Measurements from ENCODE around the gene MARK2. TPM values are rescaled to one million over a fixed set of nuclear protein-coding genes. Genes with fewer than 3 reads are reported as not detected.

MARK2 gene
- total and polyA plus RNA-seq, 2 of the 8 experiments (the other 6 are each of a cell fraction or from before 2014, with no cell fraction given) = 19.3 to 58.5 TPM

GRCh38 chr11:63889344-63889743 lies 50.4 kb downstream of the MARK2 start:
- Histone ChIP-seq H3K56ac (replicated peaks; ENCODE audit: insufficient read length, low read depth, low read length) (no peak overlapping the region), H2AK5ac (ENCODE audit: low read depth, low read length) (no peak overlapping the region), H2BK20ac (ENCODE audit: low read length) (no peak overlapping the region), H4K5ac (ENCODE audit: insufficient read length, low read depth, low read length) (no peak overlapping the region), H3K36me3 (ENCODE audit: control insufficient read depth in 2 of 4, insufficient read depth in 4 of 4, low read length in 3 of 4) (no peaks in the 10 kb centered on the region), H3K4me3 (ENCODE audit: extremely low read depth in 1 of 4, insufficient read depth in 2 of 4, low read depth in 3 of 4, low read length in 4 of 4) (no peak overlapping the region), H2AFZ (ENCODE audit: low read length) (no peak overlapping the region), H4K20me1 (replicated peaks in 1 of 2; ENCODE audit: control insufficient read depth in 1 of 2, insufficient read depth in 2 of 2, low read length in 2 of 2) (peaks cover 12 to 15% of the 10 kb centered on the region in 2 experiments), H3K14ac (ENCODE audit: insufficient read length) (no peak overlapping the region), H3K79me2 (ENCODE audit: control insufficient read depth in 1 of 2, insufficient read depth in 2 of 2, low read length in 2 of 2) (peaks cover 4 to 81% of the 10 kb centered on the region in 2 experiments; a peak in 3 of 4 replicates), H3K9ac (replicated peaks in 1 of 4; ENCODE audit: extremely low read depth in 1 of 4, low read depth in 3 of 4, low read length in 3 of 4) (no peak overlapping the region; a peak in 3 of 7 replicates), H4K91ac (replicated peaks; ENCODE audit: insufficient read length, low read length) (no peak overlapping the region), H3K4me2 (ENCODE audit: insufficient read depth in 1 of 2, low read depth in 2 of 2, low read length in 2 of 2) (peak overlapping the region in 1 of 2 experiments; percentile 54; a peak in 1 of 4 replicates), H3K79me1 (ENCODE audit: low read depth, low read length) (peaks cover 17% of the 10 kb centered on the region), H3K23me2 (ENCODE audit: low read depth, low read length) (no peaks in the 10 kb centered on the region), H3K4ac (replicated peaks; ENCODE audit: insufficient read length, low read depth, low read length) (no peak overlapping the region), H3K27ac (ENCODE audit: low read depth, low read length) (no peak overlapping the region), H2BK12ac (ENCODE audit: low read depth, low read length) (no peak overlapping the region), H4K8ac (ENCODE audit: extremely low read depth, insufficient read depth, low read length) (no peak overlapping the region), H3K18ac (ENCODE audit: extremely low read depth, low read length) (no peak overlapping the region), H3K9me3 (ENCODE audit: insufficient read depth in 2 of 2, low read depth in 1 of 2, low read length in 1 of 2) (no peaks in the 10 kb centered on the region), H2BK120ac (replicated peaks; ENCODE audit: low read depth, low read length) (no peak overlapping the region), H3K27me3 (replicated peaks in 1 of 4; ENCODE audit: control insufficient read depth in 3 of 4, extremely low read depth in 1 of 4, insufficient read depth in 3 of 4, low read length in 3 of 4) (no peaks in the 10 kb centered on the region), H3K4me1 (replicated peaks in 1 of 4; ENCODE audit: control insufficient read depth in 3 of 4, insufficient read depth in 4 of 4, low read length in 3 of 4) (peaks cover 9 to 25% (median 12%) of the 10 kb centered on the region in 4 experiments), H3K23ac (ENCODE audit: insufficient read length) (no peak overlapping the region), H2BK5ac (ENCODE audit: low read depth, low read length) (no peak overlapping the region; the same call in 1 of the 2 replicates), H2BK15ac (ENCODE audit: low read length) (no peak overlapping the region)
- FAIRE-seq (no peak), DNase-seq (ENCODE audit: low read depth in 1 of 2, low spot score in 2 of 2) (no peak)
- 99% methylated on average over 6 of the region's 6 CpGs; no CpG with 5 or more reads in 1 of the 2 experiments for WGBS, 2 experiments (ENCODE audit: extremely low coverage in 1 of 2, insufficient coverage in 1 of 2, insufficient read length in 1 of 2, insufficient replicate concordance in 2 of 2, low coverage in 1 of 2, low lambda C conversion rate in 2 of 2, missing lambda C conversion rate in 1 of 2)
- POLR2A ChIA-PET (ENCODE audit: partially characterized antibody) = interaction anchor here (0.9 to 1.2 kb wide), 3 partner anchors 9 to 28 kb away, joined by 3 to 5 read pairs (median 4); partner anchors contain the start of gene RCOR2
- CTCF ChIA-PET (ENCODE audit: partially characterized antibody) = interaction anchor here (0.7 to 6.4 kb wide), 5 partner anchors 11 to 53 kb away, joined by 3 to 45 read pairs (median 5); partner anchors contain the start of gene MARK2
- no peak for TF ChIP-seq SRF (IDR thresholded peaks at IDR 0.05; ENCODE audit: low read depth, low read length)
